BJ (cell line): ENCODE data around the gene LRRC43. TPM values are rescaled to one million over a fixed set of nuclear protein-coding genes. Genes with fewer than 3 reads are reported as not detected.

ENCODE experiments used
- CTCF ChIA-PET: fragments of 350-600 bp; formaldehyde crosslinking; extraction: SDS; loops from one replicate; lab custom pipeline; 2021; ENCODE audit warnings: antibody characterized with exemption, inconsistent platforms; lab: Yijun Ruan, JAX
- POLR2A ChIA-PET: fragments of 300-600 bp; sonication (Branson Sonifier 250); formaldehyde crosslinking; extraction: SDS; loops from one replicate; lab custom pipeline; 2021; ENCODE audit warnings: antibody characterized with exemption; lab: Charles Lee
- DNase-seq: peaks from one replicate; pipeline ENCODE4 v3.0.0-alpha.2; 2011; ENCODE audit warnings: low read depth
- H3K27me3 ChIP-seq: 2 replicates; pipeline ENCODE4 v1.6.0; 2011; ENCODE audit warnings: low read length; ENCODE audit not compliant: control insufficient read depth, insufficient read depth
- H3K36me3 ChIP-seq: 2 replicates; pipeline ENCODE4 v1.5.1; 2011; ENCODE audit warnings: low read length; ENCODE audit not compliant: control insufficient read depth, insufficient read depth
- H3K4me3 ChIP-seq: 2 replicates; pipeline ENCODE4 v1.5.1; 2011; ENCODE audit warnings: low read depth, mild to moderate bottlenecking, control low read depth, low read length
- polyA plus RNA-seq: library from polyadenylated mRNA; depleted of rRNA; stranded (reverse); fragments of >200 nt; gene quantifications from 2 replicates; pipeline ENCODE4 v1.2.3, GENCODE V29; 2011
- TF ChIP-seq, protein P1 (sequence below): IDR thresholded peaks from 2 replicates; pipeline ENCODE4 v1.5.1; 2011; ENCODE audit warnings: low read depth, mild to moderate bottlenecking, control low read depth, inconsistent platforms, low read length, moderate library complexity; ENCODE audit not compliant: insufficient read depth

The LRRC43 gene
- polyA plus RNA-seq, 1 experiment, result 1.6 TPM

DNA sequence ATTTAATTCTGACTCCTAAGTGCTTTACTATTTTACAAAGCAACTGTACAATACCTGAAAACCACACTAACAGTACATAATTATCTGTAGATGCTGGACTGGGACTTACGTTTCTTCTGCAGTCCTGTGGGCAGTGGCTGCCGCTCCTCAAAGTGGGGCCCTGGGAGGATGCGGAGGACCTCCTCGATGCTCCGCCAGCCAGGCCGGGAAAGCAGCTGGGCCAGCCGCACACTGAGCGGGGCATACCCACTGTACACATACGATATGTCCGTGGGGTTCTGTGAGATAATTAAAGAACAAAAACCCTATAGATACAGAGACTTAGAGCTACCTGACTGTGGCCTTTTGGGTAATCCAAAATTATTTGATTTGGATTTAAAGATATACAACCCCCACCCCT, 49.8 kb downstream of the LRRC43 start:
- no peak for DNase-seq
- TF ChIP-seq, protein P1, sequence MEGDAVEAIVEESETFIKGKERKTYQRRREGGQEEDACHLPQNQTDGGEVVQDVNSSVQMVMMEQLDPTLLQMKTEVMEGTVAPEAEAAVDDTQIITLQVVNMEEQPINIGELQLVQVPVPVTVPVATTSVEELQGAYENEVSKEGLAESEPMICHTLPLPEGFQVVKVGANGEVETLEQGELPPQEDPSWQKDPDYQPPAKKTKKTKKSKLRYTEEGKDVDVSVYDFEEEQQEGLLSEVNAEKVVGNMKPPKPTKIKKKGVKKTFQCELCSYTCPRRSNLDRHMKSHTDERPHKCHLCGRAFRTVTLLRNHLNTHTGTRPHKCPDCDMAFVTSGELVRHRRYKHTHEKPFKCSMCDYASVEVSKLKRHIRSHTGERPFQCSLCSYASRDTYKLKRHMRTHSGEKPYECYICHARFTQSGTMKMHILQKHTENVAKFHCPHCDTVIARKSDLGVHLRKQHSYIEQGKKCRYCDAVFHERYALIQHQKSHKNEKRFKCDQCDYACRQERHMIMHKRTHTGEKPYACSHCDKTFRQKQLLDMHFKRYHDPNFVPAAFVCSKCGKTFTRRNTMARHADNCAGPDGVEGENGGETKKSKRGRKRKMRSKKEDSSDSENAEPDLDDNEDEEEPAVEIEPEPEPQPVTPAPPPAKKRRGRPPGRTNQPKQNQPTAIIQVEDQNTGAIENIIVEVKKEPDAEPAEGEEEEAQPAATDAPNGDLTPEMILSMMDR, result no peak
- ChIA-PET POLR2A (no interaction called here), CTCF (interaction anchor here (0.6 kb wide), 1 partner anchor 506 kb away, joined by 3 read pairs; no protein-coding TSS in a partner anchor)
- Histone ChIP-seq H3K27me3 (no peaks in the 10 kb centered on the region), H3K4me3 (no peak overlapping the region), H3K36me3 (peaks cover 15% of the 10 kb centered on the region)

DNA sequence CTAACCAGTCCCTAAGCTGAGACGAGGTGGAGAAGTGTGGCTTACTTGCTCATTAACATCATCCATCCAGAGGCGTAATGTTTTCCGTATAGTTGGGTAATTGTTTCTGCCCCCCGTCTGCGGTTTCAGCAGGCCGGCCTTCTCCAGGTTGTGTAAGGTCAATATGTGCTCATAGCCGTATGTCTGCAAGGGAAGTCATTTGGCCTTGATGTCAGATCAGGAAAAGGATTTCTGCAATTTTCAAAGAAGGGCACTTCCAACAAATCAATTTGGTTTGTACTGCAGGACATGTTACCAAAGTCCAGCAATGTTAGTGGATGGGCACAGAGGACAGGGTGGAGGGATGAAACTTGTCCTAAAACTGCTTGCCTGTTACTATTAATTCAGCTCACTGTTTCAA, 52.8 kb downstream of the LRRC43 start:
- ChIA-PET CTCF (no interaction called here), POLR2A (no interaction called here)
- TF ChIP-seq, protein P1, result no peak
- no peak for DNase-seq
- Histone ChIP-seq H3K4me3 (no peak overlapping the region), H3K27me3 (no peaks in the 10 kb centered on the region), H3K36me3 (peaks cover 12% of the 10 kb centered on the region)

DNA sequence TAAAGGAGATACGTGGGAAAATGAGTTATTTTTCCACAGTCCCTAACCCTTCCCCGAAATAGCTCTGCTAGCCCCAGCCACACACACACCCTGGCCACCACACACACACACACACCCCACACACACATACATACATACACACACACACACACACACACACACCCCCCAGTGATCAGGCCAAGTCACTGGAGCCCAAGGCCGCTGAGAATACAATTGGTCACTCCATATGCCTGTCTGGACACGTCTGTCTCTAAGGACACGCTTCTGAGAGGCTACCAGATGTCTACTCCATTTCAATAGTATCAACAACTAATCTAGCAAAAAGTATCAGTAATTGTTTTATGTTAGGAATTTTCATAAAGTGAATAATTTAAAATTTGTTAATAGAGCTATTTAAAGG, 55.9 kb downstream of the LRRC43 start:
- ChIA-PET CTCF (interaction anchor here (1.5 kb wide), 1 partner anchor 22 kb away, joined by 3 read pairs; no protein-coding TSS in a partner anchor), POLR2A (no interaction called here)
- Histone ChIP-seq H3K27me3 (no peaks in the 10 kb centered on the region), H3K4me3 (no peak overlapping the region), H3K36me3 (peaks cover 12% of the 10 kb centered on the region)
- DNase-seq, result no peak
- TF ChIP-seq, protein P1, result no peak

DNA sequence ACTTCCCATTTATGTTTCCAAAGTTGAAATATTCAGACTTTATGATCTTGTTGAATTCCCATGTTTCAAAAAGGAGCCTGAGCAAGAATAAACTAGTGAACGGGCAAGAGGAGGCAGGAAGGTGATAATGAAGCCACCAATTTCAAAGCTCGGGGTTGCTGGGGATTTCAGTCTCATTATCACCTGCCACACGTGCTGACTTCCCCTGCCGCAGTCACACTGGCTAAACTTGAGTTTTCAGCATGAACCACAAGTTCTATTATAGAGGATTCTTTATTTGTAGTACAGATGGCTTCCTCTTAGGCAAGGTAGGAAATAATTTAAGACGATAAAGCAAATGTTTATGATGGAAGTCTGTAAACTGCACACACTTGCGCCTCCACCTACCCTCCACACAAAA, 61.0 kb downstream of the LRRC43 start:
- POLR2A ChIA-PET, result no interaction called here
- TF ChIP-seq, protein P1, result no peak
- Histone ChIP-seq H3K36me3 (peaks cover 8% of the 10 kb centered on the region), H3K4me3 (no peak overlapping the region), H3K27me3 (no peaks in the 10 kb centered on the region)
- no peak for DNase-seq
- CTCF ChIA-PET, result interaction anchor here (1.2 to 1.8 kb wide), 2 partner anchors 15 to 111 kb away, joined by 3 to 4 read pairs; no protein-coding TSS in a partner anchor

DNA sequence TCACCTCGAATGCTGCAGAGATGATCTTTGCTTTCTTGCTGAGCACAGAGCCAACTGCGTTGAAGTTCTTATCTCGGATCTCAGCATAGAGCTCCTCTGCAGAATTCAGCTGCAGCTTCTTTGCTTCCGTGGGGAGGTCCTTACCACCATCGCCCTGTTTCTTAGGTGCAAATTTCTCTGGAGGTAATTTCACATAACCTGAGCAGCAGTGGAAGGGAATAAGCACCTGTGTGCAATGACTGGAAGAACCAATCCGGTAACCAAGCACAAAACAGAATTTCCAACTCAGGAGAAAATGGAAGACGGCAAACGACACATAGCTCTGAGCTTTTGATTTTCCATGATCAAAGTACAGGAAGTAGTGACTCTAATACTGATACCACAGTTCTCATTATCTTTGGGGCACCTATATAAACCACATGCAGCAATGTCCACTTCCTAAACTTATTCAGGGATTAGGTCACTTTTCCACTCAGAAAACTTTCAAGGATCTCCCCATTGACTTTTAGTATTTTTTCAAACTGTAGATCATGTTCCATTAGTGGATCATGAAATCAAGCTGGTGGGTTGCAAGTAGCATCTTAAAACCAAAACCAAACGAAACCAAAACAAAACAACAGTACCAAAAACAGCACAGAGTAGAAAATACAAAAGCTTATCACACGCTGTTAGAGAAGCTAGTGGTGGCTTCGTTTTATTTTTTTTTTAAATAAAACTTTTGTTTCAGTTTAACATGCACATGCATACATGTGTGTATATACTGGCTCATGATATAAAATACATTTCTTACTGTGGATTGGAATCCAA, 61.8 kb downstream of the LRRC43 start:
- CTCF ChIA-PET, result interaction anchor here (1.8 kb wide), 1 partner anchor 15 kb away, joined by 4 read pairs; no protein-coding TSS in a partner anchor
- POLR2A ChIA-PET, result interaction anchor here (0.5 kb wide), 1 partner anchor 19 kb away, joined by 3 read pairs; the partner anchor contains the start of gene DIABLO
- Histone ChIP-seq H3K27me3 (no peaks in the 10 kb centered on the region), H3K4me3 (no peak overlapping the region), H3K36me3 (peaks cover 8% of the 10 kb centered on the region)
- no peak for DNase-seq
- TF ChIP-seq, protein P1, result no peak
